ENCODE results near the gene TP53.
A peak's percentile ranks its signal among the peaks of the same experiment; 100 is the strongest.

The TP53 gene

GRCh38 chr17:7633093-7633492 lies 54.2 kb downstream of the TP53 start:
- no peak for DNase-seq (ENCODE audit: low read depth)
- no peak overlapping the region for H3K4me3 ChIP-seq (ENCODE audit: control insufficient read depth, low read depth, low read length)
- no peak for TF ChIP-seq CTCF (IDR thresholded peaks at IDR 0.05; ENCODE audit: control insufficient read depth, insufficient read depth, low read depth, low read length, missing control alignments)

GRCh38 chr17:7632492-7632894 lies 54.8 kb downstream of the TP53 start:
- no peak for DNase-seq (ENCODE audit: low read depth)
- no peak overlapping the region for H3K4me3 ChIP-seq (ENCODE audit: control insufficient read depth, low read depth, low read length)
- TF ChIP-seq CTCF (IDR thresholded peaks at IDR 0.05; ENCODE audit: control insufficient read depth, insufficient read depth, low read depth, low read length, missing control alignments): peak; percentile 68

- DNase-seq (ENCODE audit: low read depth): no peak
- no peak overlapping the region for H3K4me3 ChIP-seq (ENCODE audit: control insufficient read depth, low read depth, low read length)
- no peak for TF ChIP-seq CTCF (IDR thresholded peaks at IDR 0.05; ENCODE audit: control insufficient read depth, insufficient read depth, low read depth, low read length, missing control alignments)
Observed at GRCh38 chr17:7631398-7632380, 55.6 kb downstream of the TP53 start.

- no peak for TF ChIP-seq CTCF (IDR thresholded peaks at IDR 0.05; ENCODE audit: control insufficient read depth, insufficient read depth, low read depth, low read length, missing control alignments)
- DNase-seq (ENCODE audit: low read depth): no peak
- no peak within 1 kb of the TSS for H3K4me3 ChIP-seq (ENCODE audit: control insufficient read depth, low read depth, low read length)
Observed at GRCh38 chr17:7629939-7630571, 57.2 kb downstream of the TP53 start, which contains the start of gene SHBG. TSS of gene SHBG (plus strand) at chr17:7630135. CDS start at chr17:7630173, 38 bp downstream.

GRCh38 chr17:7627250-7628121 lies 59.8 kb downstream of the TP53 start, which contains the start of gene SAT2:
TSS of gene SAT2 (minus strand) at chr17:7627821. CDS start at chr17:7627635, 186 bp downstream.
- H3K4me3 ChIP-seq (ENCODE audit: control insufficient read depth, low read depth, low read length): peak within 1 kb of the TSS; percentile 63
- peak; percentile 75 for DNase-seq (ENCODE audit: low read depth)
- TF ChIP-seq CTCF (IDR thresholded peaks at IDR 0.05; ENCODE audit: control insufficient read depth, insufficient read depth, low read depth, low read length, missing control alignments): no peak

- no peak for TF ChIP-seq CTCF (IDR thresholded peaks at IDR 0.05; ENCODE audit: control insufficient read depth, insufficient read depth, low read depth, low read length, missing control alignments)
- DNase-seq (ENCODE audit: low read depth): no peak
- peak overlapping the region; percentile 63 for H3K4me3 ChIP-seq (ENCODE audit: control insufficient read depth, low read depth, low read length)
Observed at GRCh38 chr17:7626956-7627249, 60.4 kb downstream of the TP53 start.

All from AG09309 (cell line).